Hepatocyte (in vitro differentiated cells): ENCODE data around the gene CCDC138.

Experiments used
- CTCF ChIP-seq: fragments of 200-600 bp; sonication (generic); IDR thresholded peaks from 2 replicates; pipeline ENCODE4 v1.5.1; 2016; ENCODE audit warnings: antibody characterized with exemption, mild to moderate bottlenecking; ENCODE audit not compliant: poor library complexity
- EZH2 ChIP-seq: fragments of 200-600 bp; sonication (generic); IDR thresholded peaks from 2 replicates; pipeline ENCODE4 v1.6.1; 2016; ENCODE audit warnings: antibody characterized with exemption, mild to moderate bottlenecking, borderline replicate concordance
- EZH2phosphoT487 ChIP-seq: fragments of 200-600 bp; sonication (generic); IDR thresholded peaks from one replicate; pipeline ENCODE4 v1.6.1; 2018; ENCODE audit warnings: antibody characterized with exemption, mild to moderate bottlenecking, low read depth, moderate library complexity; ENCODE audit not compliant: unreplicated experiment, severe bottlenecking

GRCh38 chr2:108918941-108919341, 132.4 kb downstream of the CCDC138 start:
- TF ChIP-seq CTCF (no peak), EZH2phosphoT487 (no peak), EZH2 (no peak)
